Measurements from ENCODE around the gene PRDM5.

The PRDM5 gene

GRCh38 chr4:120736312-120736711, 186.2 kb downstream of the PRDM5 start:
- DNase-seq: no peak

- DNase-seq: no peak
These were observed 188.6 kb downstream of the PRDM5 start for GRCh38 chr4:120733968-120734367.

- no peak for DNase-seq
These were observed 189.5 kb downstream of the PRDM5 start for GRCh38 chr4:120733054-120733453.

GRCh38 chr4:120731561-120731960, 191.0 kb downstream of the PRDM5 start:
- no peak for DNase-seq

- DNase-seq: no peak
These were observed 191.7 kb downstream of the PRDM5 start for GRCh38 chr4:120730777-120731320.

- no peak for DNase-seq
These were observed 193.4 kb downstream of the PRDM5 start for GRCh38 chr4:120728892-120729675.

- no peak for DNase-seq
These were observed 196.6 kb downstream of the PRDM5 start for GRCh38 chr4:120725639-120726580.

GRCh38 chr4:120724656-120725055, 197.9 kb downstream of the PRDM5 start:
- no peak for DNase-seq

GRCh38 chr4:120723986-120724385, 198.5 kb downstream of the PRDM5 start:
- no peak for DNase-seq

- DNase-seq: no peak
These were observed 199.4 kb downstream of the PRDM5 start for GRCh38 chr4:120723105-120723504.

GRCh38 chr4:120722655-120723054, 199.9 kb downstream of the PRDM5 start:
- no peak for DNase-seq

- no peak for DNase-seq
These were observed 202.1 kb downstream of the PRDM5 start for GRCh38 chr4:120720354-120720934.

- peak; percentile 0 for DNase-seq
These were observed 203.5 kb downstream of the PRDM5 start for GRCh38 chr4:120718979-120719566.

- no peak for DNase-seq
These were observed 206.2 kb downstream of the PRDM5 start for GRCh38 chr4:120716346-120716745.

- no peak for DNase-seq
These were observed 208.0 kb downstream of the PRDM5 start for GRCh38 chr4:120714417-120715010.

GRCh38 chr4:120709991-120710390, 212.5 kb downstream of the PRDM5 start:
- DNase-seq: no peak

- DNase-seq: no peak
These were observed 218.0 kb downstream of the PRDM5 start for GRCh38 chr4:120704538-120704937.

GRCh38 chr4:120703908-120704307, 218.6 kb downstream of the PRDM5 start:
- DNase-seq: no peak

GRCh38 chr4:120699354-120699753, 223.2 kb downstream of the PRDM5 start:
- no peak for DNase-seq

GRCh38 chr4:120694973-120695372, 227.6 kb downstream of the PRDM5 start:
- no peak for DNase-seq

- DNase-seq: no peak
These were observed 228.7 kb downstream of the PRDM5 start for GRCh38 chr4:120693816-120694215.

GRCh38 chr4:120692964-120693363, 229.6 kb downstream of the PRDM5 start:
- no peak for DNase-seq

Data from DMS 273 treated with DMSO at 0.1 percent for 48 hours (cell line).